ENCODE data around the gene CLHC1.
"Not testable (repeated sequence)": the region's sequence is repeated elsewhere in the genome, so short reads cannot be mapped to it uniquely, and the experiment has no call there.

CLHC1 gene

DNA sequence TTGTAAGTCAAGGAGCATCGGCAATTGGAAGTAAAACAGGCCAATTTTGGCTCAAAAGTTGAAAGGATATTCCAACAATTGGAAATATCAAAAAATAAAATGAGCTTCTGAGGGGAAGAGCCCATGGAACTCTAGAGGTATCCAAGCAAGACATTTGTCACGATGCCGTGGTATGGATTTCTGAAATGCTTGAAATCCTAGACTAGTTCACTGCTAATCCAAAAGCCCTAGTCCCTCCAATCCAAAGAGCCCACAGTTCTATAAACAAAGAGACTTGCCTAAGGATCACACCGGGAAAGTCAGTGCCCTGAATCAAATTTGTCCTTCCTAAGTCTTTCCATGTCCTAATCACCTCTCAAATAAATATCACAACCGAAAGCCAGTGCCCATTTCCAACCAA lies 85.1 kb downstream of the CLHC1 start:
- H3K36me3 ChIP-seq (ENCODE audit: control insufficient read depth in 1 of 2, insufficient read depth in 2 of 2, low read length in 2 of 2), result no peaks in the 10 kb centered on the region
- H3K4me3 ChIP-seq (ENCODE audit: low read depth in 1 of 2, low read length in 2 of 2), result no peak overlapping the region
- H3K9me3 ChIP-seq (ENCODE audit: control insufficient read depth in 1 of 2, low read length in 2 of 2), result no peaks in the 10 kb centered on the region
- peaks cover 4 to 13% of the 10 kb centered on the region in 2 donors for H3K4me1 ChIP-seq (ENCODE audit: control insufficient read depth in 1 of 2, insufficient read depth in 2 of 2, low read length in 2 of 2)
- H3K27ac ChIP-seq (ENCODE audit: low read length), result no peak overlapping the region
- no peaks in the 10 kb centered on the region for H3K27me3 ChIP-seq (ENCODE audit: low read depth, low read length)

DNA sequence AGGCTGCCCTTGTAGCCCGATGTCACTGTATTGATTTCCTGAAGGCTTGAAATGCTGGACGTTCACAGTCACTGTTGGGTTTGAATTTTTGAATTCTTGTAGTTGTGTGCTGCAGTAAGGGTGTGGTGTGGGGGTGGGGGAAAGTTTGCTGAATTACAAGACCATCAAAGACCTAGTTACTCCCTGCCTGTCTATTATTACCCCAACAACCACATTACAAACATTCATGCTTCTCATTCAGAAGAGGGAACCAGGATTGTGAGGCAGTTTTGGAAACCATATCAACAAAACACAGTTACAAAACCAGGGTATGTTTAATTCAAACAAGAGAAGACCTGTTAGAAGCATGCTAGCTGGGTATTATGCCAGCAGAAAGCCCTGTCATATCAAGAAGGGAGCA lies 85.8 kb downstream of the CLHC1 start:
- no peak overlapping the region for H3K4me3 ChIP-seq (ENCODE audit: low read depth in 1 of 2, low read length in 2 of 2)
- H3K36me3 ChIP-seq (ENCODE audit: control insufficient read depth in 1 of 2, insufficient read depth in 2 of 2, low read length in 2 of 2), result no peaks in the 10 kb centered on the region
- no peaks in the 10 kb centered on the region for H3K9me3 ChIP-seq (ENCODE audit: control insufficient read depth in 1 of 2, low read length in 2 of 2)
- peaks cover 0 to 6% of the 10 kb centered on the region in 2 donors for H3K4me1 ChIP-seq (ENCODE audit: control insufficient read depth in 1 of 2, insufficient read depth in 2 of 2, low read length in 2 of 2)
- no peak overlapping the region for H3K27ac ChIP-seq (ENCODE audit: low read length)
- no peaks in the 10 kb centered on the region for H3K27me3 ChIP-seq (ENCODE audit: low read depth, low read length)

DNA sequence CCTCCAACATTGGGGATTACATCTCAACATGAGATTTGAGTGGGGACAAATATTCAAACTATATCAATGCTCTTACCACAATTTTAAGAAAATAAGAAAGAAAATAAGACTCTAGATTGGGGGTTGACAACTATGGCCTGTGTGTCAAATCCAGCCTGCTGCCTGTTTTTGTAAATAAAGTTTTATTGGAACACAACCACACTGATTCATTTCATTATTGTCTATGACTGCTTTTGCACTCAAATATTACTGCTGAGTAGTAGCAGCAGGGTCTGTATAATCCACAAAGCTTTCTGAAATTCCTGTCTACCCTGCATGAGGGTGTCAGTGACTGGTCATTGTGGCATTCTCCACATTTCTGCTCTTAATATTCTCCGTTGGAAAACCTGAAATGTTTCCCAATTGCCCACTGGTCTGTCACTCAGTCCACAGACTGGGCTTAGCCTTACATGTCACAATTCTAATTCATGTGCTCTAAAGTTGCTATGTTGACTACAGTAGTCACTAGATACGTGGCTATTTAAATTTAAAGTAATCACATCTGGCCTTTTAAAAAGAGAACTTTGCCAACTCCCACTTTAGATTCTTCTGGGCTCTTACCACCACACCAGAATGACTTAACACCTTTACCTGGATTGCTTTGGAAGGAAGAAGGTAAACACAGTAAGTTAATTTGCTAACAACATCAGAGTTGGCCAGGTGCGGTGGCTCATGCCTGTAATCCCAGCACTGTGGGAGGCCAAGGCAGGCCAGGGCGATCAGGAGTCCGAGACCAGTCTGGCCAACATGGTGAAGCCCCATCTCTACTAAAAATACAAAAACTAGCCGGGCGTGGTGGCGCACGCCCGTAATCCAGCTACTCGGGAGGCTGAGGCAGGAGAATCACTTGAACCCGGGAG lies 86.9 kb downstream of the CLHC1 start:
- Histone ChIP-seq H3K4me3 (ENCODE audit: low read depth in 1 of 2, low read length in 2 of 2) (no peak overlapping the region), H3K36me3 (ENCODE audit: control insufficient read depth in 1 of 2, insufficient read depth in 2 of 2, low read length in 2 of 2) (no peaks in the 10 kb centered on the region), H3K4me1 (ENCODE audit: control insufficient read depth in 1 of 2, insufficient read depth in 2 of 2, low read length in 2 of 2) (peaks cover 0 to 4% of the 10 kb centered on the region in 2 donors), H3K27ac (ENCODE audit: low read length) (no peak overlapping the region), H3K27me3 (ENCODE audit: low read depth, low read length) (no peaks in the 10 kb centered on the region), H3K9me3 (ENCODE audit: control insufficient read depth in 1 of 2, low read length in 2 of 2) (no peaks in the 10 kb centered on the region)

DNA sequence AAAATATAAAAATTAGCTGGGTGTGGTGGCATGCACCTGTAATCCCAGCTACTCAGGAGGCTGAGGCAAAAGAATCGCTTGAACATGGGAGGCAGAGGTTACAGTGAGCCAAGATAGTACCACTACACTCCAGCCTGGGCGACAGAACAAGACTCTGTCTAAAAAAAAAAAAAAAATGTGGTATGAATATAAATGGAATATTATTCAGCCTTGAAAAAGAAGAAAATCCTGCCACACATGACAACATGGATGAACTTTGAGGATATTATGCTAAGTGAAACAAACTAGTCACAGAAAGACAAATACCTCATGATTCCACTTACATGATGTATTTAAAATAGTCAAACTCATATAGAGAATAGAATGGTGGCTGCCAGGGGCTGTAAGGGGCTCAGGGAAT lies 88.4 kb downstream of the CLHC1 start:
- not testable (repeated sequence) for H3K36me3 ChIP-seq (ENCODE audit: control insufficient read depth in 1 of 2, insufficient read depth in 2 of 2, low read length in 2 of 2); H3K9me3 ChIP-seq (ENCODE audit: control insufficient read depth in 1 of 2, low read length in 2 of 2); H3K27ac ChIP-seq (ENCODE audit: low read length); H3K4me1 ChIP-seq (ENCODE audit: control insufficient read depth in 1 of 2, insufficient read depth in 2 of 2, low read length in 2 of 2); H3K4me3 ChIP-seq (ENCODE audit: low read depth in 1 of 2, low read length in 2 of 2); H3K27me3 ChIP-seq (ENCODE audit: low read depth, low read length)

DNA sequence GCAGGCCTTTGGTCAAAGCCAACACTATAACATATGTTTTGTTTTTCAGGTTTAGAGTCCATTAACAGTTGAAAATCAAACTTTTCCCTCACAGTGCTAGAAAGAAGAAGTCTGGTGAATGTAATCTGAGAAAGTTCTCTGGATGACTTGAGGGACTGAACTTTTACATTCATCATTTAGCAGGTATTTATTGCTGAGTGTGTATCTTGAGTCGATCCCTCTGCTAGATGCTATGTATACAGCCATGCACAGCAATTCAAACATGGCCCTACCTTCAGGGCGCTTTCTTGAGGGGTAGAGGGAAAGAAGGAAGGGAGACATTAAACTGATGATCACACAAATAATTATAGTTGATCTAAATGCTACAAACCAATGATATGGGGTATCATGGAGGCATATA lies 89.6 kb downstream of the CLHC1 start:
- Histone ChIP-seq H3K27me3 (ENCODE audit: low read depth, low read length) (no peaks in the 10 kb centered on the region), H3K27ac (ENCODE audit: low read length) (no peak overlapping the region), H3K9me3 (ENCODE audit: control insufficient read depth in 1 of 2, low read length in 2 of 2) (no peaks in the 10 kb centered on the region), H3K4me1 (ENCODE audit: control insufficient read depth in 1 of 2, insufficient read depth in 2 of 2, low read length in 2 of 2) (peaks cover 5 to 18% of the 10 kb centered on the region in 2 donors), H3K36me3 (ENCODE audit: control insufficient read depth in 1 of 2, insufficient read depth in 2 of 2, low read length in 2 of 2) (no peaks in the 10 kb centered on the region), H3K4me3 (ENCODE audit: low read depth in 1 of 2, low read length in 2 of 2) (no peak overlapping the region)

DNA sequence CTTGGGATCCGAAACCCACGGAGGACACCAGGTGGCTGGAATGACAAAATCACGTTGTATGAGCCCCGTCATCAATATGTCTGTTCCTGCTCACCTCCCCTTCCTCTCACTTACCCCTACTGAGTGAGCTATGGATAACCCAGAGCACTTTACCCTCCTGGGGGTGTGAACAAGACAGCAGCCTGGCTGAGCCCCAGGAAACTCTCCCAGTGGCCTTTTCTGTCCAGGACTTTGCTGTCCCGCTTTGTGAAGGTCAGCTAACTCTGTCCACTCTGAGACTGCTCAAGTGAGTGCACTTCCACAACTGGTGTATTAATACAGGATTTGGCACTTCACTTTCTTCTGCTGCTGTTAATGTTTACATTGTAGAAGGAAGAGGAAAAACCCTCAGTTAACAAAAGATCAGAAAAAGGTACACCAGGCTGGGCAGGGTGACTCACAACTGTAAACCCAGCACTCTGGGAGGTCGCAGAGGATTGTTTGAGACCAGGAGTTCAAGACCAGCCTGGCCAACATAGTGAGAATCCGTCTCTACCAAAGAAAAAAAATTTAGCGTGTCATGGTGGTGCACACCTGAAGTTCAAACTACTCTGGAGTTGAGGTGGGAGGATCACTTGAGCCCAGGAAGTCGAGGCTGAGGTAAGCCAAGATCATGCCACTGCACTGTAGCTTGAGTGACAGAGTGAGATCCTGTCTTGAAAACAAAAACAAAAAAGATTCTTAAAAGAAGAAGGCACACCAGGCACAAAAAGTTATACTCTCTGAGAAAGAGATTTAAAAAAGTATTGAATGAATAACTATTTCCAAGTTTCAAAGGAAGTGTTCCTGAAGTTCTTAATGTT lies 90.3 kb downstream of the CLHC1 start:
- Histone ChIP-seq H3K4me3 (ENCODE audit: low read depth in 1 of 2, low read length in 2 of 2) (no peak overlapping the region), H3K4me1 (ENCODE audit: control insufficient read depth in 1 of 2, insufficient read depth in 2 of 2, low read length in 2 of 2) (peaks cover 11 to 23% of the 10 kb centered on the region in 2 donors), H3K9me3 (ENCODE audit: control insufficient read depth in 1 of 2, low read length in 2 of 2) (no peaks in the 10 kb centered on the region), H3K36me3 (ENCODE audit: control insufficient read depth in 1 of 2, insufficient read depth in 2 of 2, low read length in 2 of 2) (no peaks in the 10 kb centered on the region), H3K27ac (ENCODE audit: low read length) (no peak overlapping the region), H3K27me3 (ENCODE audit: low read depth, low read length) (no peaks in the 10 kb centered on the region)

DNA sequence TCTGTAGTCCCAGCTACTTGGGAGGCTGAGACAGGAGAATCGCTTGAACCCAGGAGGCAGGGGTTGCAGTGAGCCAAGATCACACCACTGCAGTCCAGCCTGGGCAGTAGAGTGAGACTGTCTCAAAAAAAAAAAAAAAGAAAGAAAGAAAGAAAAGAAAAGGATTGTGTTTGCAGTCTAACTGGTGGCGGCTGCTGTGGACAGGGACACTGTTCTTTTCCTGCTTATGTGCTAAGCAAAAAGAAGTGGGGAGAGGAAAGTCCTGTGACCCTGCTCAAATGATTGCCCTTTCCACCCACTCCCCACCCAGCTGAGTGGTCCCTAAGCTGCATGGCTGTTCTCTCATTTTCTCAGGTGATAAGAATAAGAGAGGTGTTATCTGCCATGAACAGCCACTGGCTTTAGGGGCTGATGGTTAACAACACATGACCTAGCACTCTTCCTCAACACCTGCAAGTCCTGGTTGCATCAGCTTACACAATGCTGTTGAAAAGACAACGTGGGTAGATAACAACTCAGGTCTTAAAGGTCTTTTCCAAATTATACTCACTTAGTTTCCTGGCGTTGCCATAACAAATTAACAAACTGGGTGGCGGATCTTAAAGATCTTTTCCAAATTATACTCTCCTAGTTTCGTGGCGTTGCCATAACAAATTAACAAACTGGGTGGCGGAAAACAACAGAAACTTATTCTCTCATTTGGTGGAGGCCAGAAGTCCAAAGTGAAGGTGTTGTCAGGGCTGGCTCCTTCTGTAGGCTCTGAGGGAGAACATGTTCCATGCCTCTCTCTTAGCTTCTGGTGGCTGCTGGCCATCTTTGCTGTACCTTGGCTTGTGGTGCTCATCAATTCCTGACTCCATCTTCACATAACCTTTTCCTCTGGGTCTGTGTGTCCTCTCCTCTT lies 91.5 kb downstream of the CLHC1 start:
- Histone ChIP-seq H3K4me3 (ENCODE audit: low read depth in 1 of 2, low read length in 2 of 2) (no peak overlapping the region), H3K27ac (ENCODE audit: low read length) (no peak overlapping the region), H3K27me3 (ENCODE audit: low read depth, low read length) (no peaks in the 10 kb centered on the region), H3K9me3 (ENCODE audit: control insufficient read depth in 1 of 2, low read length in 2 of 2) (no peaks in the 10 kb centered on the region), H3K4me1 (ENCODE audit: control insufficient read depth in 1 of 2, insufficient read depth in 2 of 2, low read length in 2 of 2) (peaks cover 13 to 28% of the 10 kb centered on the region in 2 donors), H3K36me3 (ENCODE audit: control insufficient read depth in 1 of 2, insufficient read depth in 2 of 2, low read length in 2 of 2) (no peaks in the 10 kb centered on the region)

DNA sequence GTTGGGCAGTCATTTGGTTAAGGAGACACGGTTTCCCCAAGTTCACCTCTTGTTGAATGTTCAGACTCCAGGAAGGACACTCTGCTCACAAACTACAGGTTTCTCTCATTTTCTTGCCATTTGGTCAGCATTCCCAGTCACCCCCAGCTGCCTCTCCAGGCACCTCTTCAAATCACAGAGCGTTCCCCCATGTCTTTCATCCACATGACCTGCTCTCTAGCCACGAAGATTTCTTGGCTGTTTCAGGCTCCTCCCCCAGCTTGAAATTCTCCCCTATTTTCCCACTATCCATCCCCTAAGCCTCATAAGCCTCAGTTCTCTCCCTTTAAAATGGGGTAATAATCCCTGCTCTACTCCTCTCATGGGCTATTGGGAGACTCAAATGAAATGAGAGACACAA lies 92.8 kb downstream of the CLHC1 start:
- Histone ChIP-seq H3K27ac (ENCODE audit: low read length) (no peak overlapping the region), H3K9me3 (ENCODE audit: control insufficient read depth in 1 of 2, low read length in 2 of 2) (no peaks in the 10 kb centered on the region), H3K4me1 (ENCODE audit: control insufficient read depth in 1 of 2, insufficient read depth in 2 of 2, low read length in 2 of 2) (peaks cover 18 to 33% of the 10 kb centered on the region in 2 donors), H3K36me3 (ENCODE audit: control insufficient read depth in 1 of 2, insufficient read depth in 2 of 2, low read length in 2 of 2) (no peaks in the 10 kb centered on the region), H3K4me3 (ENCODE audit: low read depth in 1 of 2, low read length in 2 of 2) (no peak overlapping the region), H3K27me3 (ENCODE audit: low read depth, low read length) (no peaks in the 10 kb centered on the region)

DNA sequence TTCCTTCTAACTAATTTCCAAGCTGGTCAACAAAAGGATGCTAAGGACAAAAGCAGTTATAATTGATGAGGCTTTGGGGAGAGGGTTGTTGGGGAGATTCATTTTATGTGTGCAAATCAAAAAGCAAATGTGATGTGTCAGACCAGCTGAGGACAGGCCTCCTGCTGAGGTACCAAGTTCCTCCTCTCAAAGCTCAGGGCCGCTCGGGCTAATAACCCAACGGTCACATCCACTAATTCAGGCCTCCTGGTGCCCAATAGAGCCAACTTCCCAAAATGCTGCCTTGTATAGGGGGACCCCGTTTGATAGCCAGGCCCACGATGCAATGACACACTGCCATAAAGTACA lies 93.2 kb downstream of the CLHC1 start:
- H3K4me1 ChIP-seq (ENCODE audit: control insufficient read depth in 1 of 2, insufficient read depth in 2 of 2, low read length in 2 of 2), result peaks cover 22 to 38% of the 10 kb centered on the region in 2 donors
- no peaks in the 10 kb centered on the region for H3K36me3 ChIP-seq (ENCODE audit: control insufficient read depth in 1 of 2, insufficient read depth in 2 of 2, low read length in 2 of 2)
- no peaks in the 10 kb centered on the region for H3K27me3 ChIP-seq (ENCODE audit: low read depth, low read length)
- H3K4me3 ChIP-seq (ENCODE audit: low read depth in 1 of 2, low read length in 2 of 2), result no peak overlapping the region
- H3K27ac ChIP-seq (ENCODE audit: low read length), result no peak overlapping the region
- H3K9me3 ChIP-seq (ENCODE audit: control insufficient read depth in 1 of 2, low read length in 2 of 2), result no peaks in the 10 kb centered on the region

DNA sequence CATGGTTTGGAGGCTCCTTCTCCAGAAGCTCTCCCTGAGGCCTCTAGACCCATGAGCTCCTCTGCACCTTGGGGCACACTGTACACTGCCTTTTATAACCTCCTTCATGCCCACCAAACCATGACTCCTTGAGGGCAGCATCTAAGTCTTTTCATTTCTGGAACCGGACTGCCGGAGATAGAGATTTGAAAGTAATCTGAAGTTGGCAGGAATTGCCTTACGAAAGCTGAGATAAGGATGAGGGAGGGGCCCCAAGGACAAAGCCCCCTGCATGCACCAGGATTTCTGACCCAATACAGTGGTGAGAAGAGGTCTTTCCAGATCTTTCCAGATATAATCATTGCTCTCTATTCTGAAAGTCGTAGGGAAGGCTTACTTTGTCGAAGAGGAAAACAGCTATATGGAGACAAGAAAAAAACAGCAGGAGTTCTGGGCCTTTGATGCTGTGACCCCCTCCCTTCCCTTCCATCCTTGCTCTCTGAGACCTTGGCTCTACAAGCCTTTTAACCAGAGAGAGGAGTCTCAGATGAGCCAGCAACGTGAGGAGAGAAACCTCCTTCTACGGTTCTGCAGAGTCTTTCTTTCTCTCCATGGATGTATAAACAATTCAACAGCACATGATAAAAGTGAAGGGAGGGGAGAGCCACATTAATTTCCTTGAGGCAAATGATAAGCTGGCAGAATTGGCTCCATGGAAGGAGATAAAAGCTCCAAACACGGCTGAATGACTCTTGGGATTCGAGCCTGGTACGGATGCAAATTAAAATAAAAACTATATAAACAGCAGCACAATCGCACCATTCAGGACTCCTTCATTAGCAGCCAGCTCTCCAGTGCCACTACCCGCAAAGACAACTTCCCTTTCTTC lies 93.8 kb downstream of the CLHC1 start:
- no peaks in the 10 kb centered on the region for H3K9me3 ChIP-seq (ENCODE audit: control insufficient read depth in 1 of 2, low read length in 2 of 2)
- H3K27ac ChIP-seq (ENCODE audit: low read length), result no peak overlapping the region
- no peaks in the 10 kb centered on the region for H3K27me3 ChIP-seq (ENCODE audit: low read depth, low read length)
- H3K4me3 ChIP-seq (ENCODE audit: low read depth in 1 of 2, low read length in 2 of 2), result no peak overlapping the region
- H3K36me3 ChIP-seq (ENCODE audit: control insufficient read depth in 1 of 2, insufficient read depth in 2 of 2, low read length in 2 of 2), result no peaks in the 10 kb centered on the region
- H3K4me1 ChIP-seq (ENCODE audit: control insufficient read depth in 1 of 2, insufficient read depth in 2 of 2, low read length in 2 of 2), result peaks cover 22 to 38% of the 10 kb centered on the region in 2 donors

Measured in muscle layer of duodenum (tissue), 2 donors.